Measurements from ENCODE around the gene ZNF735. TPM values are rescaled to one million over a fixed set of nuclear protein-coding genes. Genes with fewer than 3 reads are reported as not detected.

ZNF735 gene
- polyA plus RNA-seq, 3 donors: not detected

Other genes starting within 250 kb of the ZNF735 start
- not detected for gene ZNF722, start 208.4 kb upstream of the ZNF735 start, polyA plus RNA-seq
- 1 to 10 TPM in 1 of 3 donors, under 1 TPM in 2; 0.15 to 1.1 (median 0.70) TPM for gene ZNF727, start 161.8 kb upstream of the ZNF735 start, polyA plus RNA-seq
- not detected for gene ZNF679, start 21.3 kb downstream of the ZNF735 start, polyA plus RNA-seq
- gene ZNF736, start 106.8 kb downstream of the ZNF735 start, polyA plus RNA-seq: 1 to 10 TPM; 1.7 to 2.6 (median 2.0) TPM